Stomach (tissue), 9 donors: ENCODE data around the gene DEFB132. TPM values are rescaled to one million over a fixed set of nuclear protein-coding genes. Genes with fewer than 3 reads are reported as not detected.

Source experiments
- DNase-seq, 2 donors: peaks; one replicate each; pipeline versions ENCODE4 v3.0.0 to v3.0.0-alpha.2; 2013 to 2019
- H3K27ac ChIP-seq, 5 donors: fragments of 200-600 bp in 4 of 5; sonication (generic) in 4 of 5; one replicate each; pipeline ENCODE4 v1.5.1; 2013 to 2019; ENCODE audit warnings: mild to moderate bottlenecking in 1 of 5, moderate library complexity in 1 of 5
- H3K27me3 ChIP-seq, 3 donors: fragments of 200-600 bp; sonication (generic); one replicate each; pipeline ENCODE4 v1.5.1; 2017 to 2019; ENCODE audit warnings: mixed run types in 1 of 3
- H3K36me3 ChIP-seq, 4 donors: fragments of 200-600 bp; sonication (generic); 1 replicate in 3 of 4; 2 replicates in 1 of 4; pipeline ENCODE4 v1.5.1; 2016 to 2019
- H3K4me1 ChIP-seq, 4 donors: fragments of 200-600 bp; sonication (generic); one replicate each; pipeline ENCODE4 v1.5.1; 2016 to 2019
- H3K4me3 ChIP-seq, 4 donors: fragments of 200-600 bp; sonication (generic) in 3 of 4; one replicate each; pipeline ENCODE4 v1.5.1; 2016 to 2019; ENCODE audit warnings: mild to moderate bottlenecking in 1 of 4
- H3K9me3 ChIP-seq, 4 donors: fragments of 200-600 bp; sonication (generic); one replicate each; pipeline ENCODE4 v1.5.1; 2016 to 2019
- CTCF ChIP-seq, 7 experiments: fragments of 450-650 bp in 4 of 7; fragments of 200-600 bp in 3 of 7; sonication (generic) in 3 of 7; IDR thresholded peaks; one replicate each; pipeline ENCODE4 v1.5.1; 2016 to 2019; ENCODE audit warnings: antibody characterized with exemption in 7 of 7, control low read depth in 2 of 7, mild to moderate bottlenecking in 1 of 7
- EP300 ChIP-seq: sonication (generic); formaldehyde crosslinking; IDR thresholded peaks from one replicate; pipeline ENCODE4 v1.6.1; 2017; ENCODE audit warnings: antibody characterized with exemption
- POLR2A ChIP-seq, 4 donors: fragments of 450-650 bp; IDR thresholded peaks; one replicate each; pipeline ENCODE4 v1.6.1; 2016; ENCODE audit warnings: antibody characterized with exemption in 4 of 4, control low read depth in 2 of 4, mild to moderate bottlenecking in 1 of 4, moderate library complexity in 1 of 4
- POLR2AphosphoS5 ChIP-seq, 3 donors: sonication (generic); formaldehyde crosslinking; IDR thresholded peaks; one replicate each; pipeline ENCODE4 v1.6.1; 2016; ENCODE audit warnings: antibody characterized with exemption in 3 of 3
- WGBS, 5 donors: extraction: QIAGEN DNeasy Blood & Tissue Kit in 3 of 5; methylation state at CpG; one replicate each; pipeline versions ENCODE4 v1.1.5 to v1.1.7; 2013 to 2018; 5-methylcytosine and 5-hydroxymethylcytosine counted together
- intact Hi-C: fragments of 100-400 bp; cut with DNase I; formaldehyde crosslinking; loops from one replicate; pipeline ENCODE4 v1.15.1; 2023; ENCODE audit warnings: low total_unique reads
- polyA plus RNA-seq, 3 donors: library from polyadenylated mRNA; stranded (reverse); fragments of 200-250 nt; gene quantifications; one replicate each; pipeline ENCODE4 v1.2.3, GENCODE V29; 2013
- total RNA-seq, 5 donors: library from RNA; depleted of rRNA; stranded (reverse); fragments of >200 nt; gene quantifications; one replicate each; pipeline versions ENCODE4 v1.1.0 to v1.2.3, GENCODE V29; 2014 to 2016
- donor health status: healthy with polysubstance abuse.
- donor health status: Bipolar disorder and iron deficiency.
- donor health status: healthy.

The DEFB132 gene
- total and polyA plus RNA-seq, 8 donors: not detected

GRCh38 chr20:258269-258858 lies 840 bp downstream of the DEFB132 start:
- Histone ChIP-seq H3K36me3 (no peaks in the 10 kb centered on the region), H3K4me1 (no peaks in the 10 kb centered on the region), H3K27me3 (peaks cover 0 to 6% (median 0%) of the 10 kb centered on the region in 3 donors), H3K4me3 (no peak overlapping the region), H3K9me3 (no peaks in the 10 kb centered on the region), H3K27ac (no peak overlapping the region)
- intact Hi-C loops: no loop called here
- 48 to 64% (median 61%) methylated on average over 4 of the region's 4 CpGs for WGBS, 5 donors
- TF ChIP-seq POLR2A (IDR thresholded peaks at IDR 0.05): no peak
- no peak for TF ChIP-seq EP300
- no peak for TF ChIP-seq POLR2AphosphoS5 (IDR thresholded peaks at IDR 0.05)
- no peak for TF ChIP-seq CTCF (IDR thresholded peaks at IDR 0.05)
- DNase-seq: no peak

GRCh38 chr20:258963-259362 lies 1.4 kb downstream of the DEFB132 start:
- Histone ChIP-seq H3K27ac (no peak overlapping the region), H3K36me3 (no peaks in the 10 kb centered on the region), H3K9me3 (no peaks in the 10 kb centered on the region), H3K27me3 (peaks cover 0 to 12% (median 0%) of the 10 kb centered on the region in 3 donors), H3K4me1 (no peaks in the 10 kb centered on the region), H3K4me3 (no peak overlapping the region)
- intact Hi-C loops: no loop called here
- no peak for TF ChIP-seq EP300
- no peak for TF ChIP-seq POLR2AphosphoS5 (IDR thresholded peaks at IDR 0.05)
- TF ChIP-seq CTCF (IDR thresholded peaks at IDR 0.05): no peak
- no peak for TF ChIP-seq POLR2A (IDR thresholded peaks at IDR 0.05)
- 42 to 55% (median 48%) methylated on average over 8 of the region's 8 CpGs for WGBS, 5 donors
- peak in 1 of 2 donors; percentile 34 for DNase-seq

GRCh38 chr20:259981-260380 lies 2.5 kb downstream of the DEFB132 start:
- WGBS, 5 donors: 46 to 80% (median 56%) methylated on average over 2 of the region's 2 CpGs
- H3K4me3 ChIP-seq: no peak overlapping the region

GRCh38 chr20:263701-264100 lies 6.2 kb downstream of the DEFB132 start:
- TF ChIP-seq CTCF (IDR thresholded peaks at IDR 0.05): no peak
- TF ChIP-seq POLR2A (IDR thresholded peaks at IDR 0.05): no peak
- no peak for TF ChIP-seq POLR2AphosphoS5 (IDR thresholded peaks at IDR 0.05)
- TF ChIP-seq EP300: no peak
- 70 to 82% (median 78%) methylated on average over 3 to 13 of the region's 13 CpGs for WGBS, 5 donors
- DNase-seq: no peak
- Histone ChIP-seq H3K27me3 (peaks cover 0 to 13% (median 0%) of the 10 kb centered on the region in 3 donors), H3K4me3 (no peak overlapping the region), H3K4me1 (peaks cover 4 to 14% (median 10%) of the 10 kb centered on the region in 4 donors), H3K9me3 (no peaks in the 10 kb centered on the region), H3K36me3 (no peaks in the 10 kb centered on the region), H3K27ac (no peak overlapping the region)
- intact Hi-C loops: no loop called here

More at GRCh38 chr20:259981-260380, 2.5 kb downstream of the DEFB132 start:
- intact Hi-C loops: no loop called here
- Histone ChIP-seq H3K27me3 (peaks cover 0 to 13% (median 0%) of the 10 kb centered on the region in 3 donors), H3K36me3 (no peaks in the 10 kb centered on the region), H3K4me1 (no peaks in the 10 kb centered on the region), H3K9me3 (no peaks in the 10 kb centered on the region), H3K27ac (no peak overlapping the region)
- no peak for DNase-seq
- no peak for TF ChIP-seq POLR2A (IDR thresholded peaks at IDR 0.05)
- TF ChIP-seq CTCF (IDR thresholded peaks at IDR 0.05): no peak
- no peak for TF ChIP-seq POLR2AphosphoS5 (IDR thresholded peaks at IDR 0.05)
- TF ChIP-seq EP300: no peak
